ENCODE results near the gene MDC1.

Gene MDC1

GRCh38 chr6:30696432-30696831, 20.6 kb downstream of the MDC1 start:
- H3K27ac ChIP-seq: no peak overlapping the region
- TF ChIP-seq, protein P1, sequence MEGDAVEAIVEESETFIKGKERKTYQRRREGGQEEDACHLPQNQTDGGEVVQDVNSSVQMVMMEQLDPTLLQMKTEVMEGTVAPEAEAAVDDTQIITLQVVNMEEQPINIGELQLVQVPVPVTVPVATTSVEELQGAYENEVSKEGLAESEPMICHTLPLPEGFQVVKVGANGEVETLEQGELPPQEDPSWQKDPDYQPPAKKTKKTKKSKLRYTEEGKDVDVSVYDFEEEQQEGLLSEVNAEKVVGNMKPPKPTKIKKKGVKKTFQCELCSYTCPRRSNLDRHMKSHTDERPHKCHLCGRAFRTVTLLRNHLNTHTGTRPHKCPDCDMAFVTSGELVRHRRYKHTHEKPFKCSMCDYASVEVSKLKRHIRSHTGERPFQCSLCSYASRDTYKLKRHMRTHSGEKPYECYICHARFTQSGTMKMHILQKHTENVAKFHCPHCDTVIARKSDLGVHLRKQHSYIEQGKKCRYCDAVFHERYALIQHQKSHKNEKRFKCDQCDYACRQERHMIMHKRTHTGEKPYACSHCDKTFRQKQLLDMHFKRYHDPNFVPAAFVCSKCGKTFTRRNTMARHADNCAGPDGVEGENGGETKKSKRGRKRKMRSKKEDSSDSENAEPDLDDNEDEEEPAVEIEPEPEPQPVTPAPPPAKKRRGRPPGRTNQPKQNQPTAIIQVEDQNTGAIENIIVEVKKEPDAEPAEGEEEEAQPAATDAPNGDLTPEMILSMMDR (IDR thresholded peaks at IDR 0.05): no peak
- no peak for TF ChIP-seq ZFX (IDR thresholded peaks at IDR 0.05; ENCODE audit: borderline replicate concordance)

GRCh38 chr6:30691208-30691847, 25.8 kb downstream of the MDC1 start:
- H3K27ac ChIP-seq: peak overlapping the region; percentile 90

DNA sequence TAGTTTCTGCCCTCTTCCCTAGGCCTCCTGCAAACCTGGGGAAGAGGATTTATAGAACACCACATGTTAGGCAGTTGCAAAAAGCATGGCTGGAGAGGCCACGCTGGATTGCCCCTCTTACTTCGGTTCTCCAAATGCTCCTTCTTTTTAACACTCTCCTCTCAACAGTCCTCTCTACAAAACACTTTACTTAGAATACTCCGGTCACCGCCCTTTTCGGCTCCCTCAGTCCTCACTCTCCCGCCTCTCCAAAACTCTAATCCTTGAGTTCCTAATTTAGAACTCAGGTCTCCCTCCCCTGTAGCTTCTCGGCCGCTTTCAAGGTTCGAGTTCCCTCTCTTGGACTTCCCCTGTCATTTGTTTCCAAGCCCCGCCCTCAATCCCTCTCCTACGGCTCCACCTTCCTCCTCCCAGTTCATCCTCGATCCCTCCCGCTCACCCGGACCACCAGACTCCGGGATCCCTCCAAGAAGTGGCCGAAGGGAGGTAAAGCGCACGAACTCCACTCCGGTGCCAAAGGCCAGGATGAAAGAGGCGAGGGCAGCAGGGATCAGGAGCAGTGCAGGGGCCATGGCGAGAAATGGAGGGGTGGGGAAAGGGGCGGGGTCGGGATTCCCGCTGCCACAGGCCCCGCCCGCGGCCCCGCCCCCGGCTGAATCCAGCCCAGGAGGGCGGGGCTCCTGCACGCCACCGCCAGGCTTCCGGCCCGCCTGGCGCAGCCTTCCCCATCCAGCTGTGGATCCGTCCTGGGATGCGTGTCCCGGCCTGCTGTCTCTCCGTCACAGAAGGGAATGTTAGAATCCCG, 26.5 kb downstream of the MDC1 start, which contains the start of gene NRM:
NRM (minus strand) TSS at position 582 of the 805 bp plus-strand sequence; CDS start at position 572, 10 bp downstream.
- peak within 1 kb of the TSS; percentile 90 for H3K27ac ChIP-seq
- no peak for TF ChIP-seq ZFX (IDR thresholded peaks at IDR 0.05; ENCODE audit: borderline replicate concordance)
- TF ChIP-seq, protein P1 (IDR thresholded peaks at IDR 0.05): no peak

More at GRCh38 chr6:30691208-30691847, 25.8 kb downstream of the MDC1 start:
- no peak for TF ChIP-seq ZFX (IDR thresholded peaks at IDR 0.05; ENCODE audit: borderline replicate concordance)
- TF ChIP-seq, protein P1 (IDR thresholded peaks at IDR 0.05): no peak

GRCh38 chr6:30689985-30690384, 27.1 kb downstream of the MDC1 start:
- TF ChIP-seq, protein P1 (IDR thresholded peaks at IDR 0.05): no peak
- TF ChIP-seq ZFX (IDR thresholded peaks at IDR 0.05; ENCODE audit: borderline replicate concordance): no peak
- peak overlapping the region; percentile 90 for H3K27ac ChIP-seq

GRCh38 chr6:30689022-30689865, 27.8 kb downstream of the MDC1 start:
- TF ChIP-seq ZFX (IDR thresholded peaks at IDR 0.05; ENCODE audit: borderline replicate concordance): no peak
- H3K27ac ChIP-seq: peak overlapping the region; percentile 90

DNA sequence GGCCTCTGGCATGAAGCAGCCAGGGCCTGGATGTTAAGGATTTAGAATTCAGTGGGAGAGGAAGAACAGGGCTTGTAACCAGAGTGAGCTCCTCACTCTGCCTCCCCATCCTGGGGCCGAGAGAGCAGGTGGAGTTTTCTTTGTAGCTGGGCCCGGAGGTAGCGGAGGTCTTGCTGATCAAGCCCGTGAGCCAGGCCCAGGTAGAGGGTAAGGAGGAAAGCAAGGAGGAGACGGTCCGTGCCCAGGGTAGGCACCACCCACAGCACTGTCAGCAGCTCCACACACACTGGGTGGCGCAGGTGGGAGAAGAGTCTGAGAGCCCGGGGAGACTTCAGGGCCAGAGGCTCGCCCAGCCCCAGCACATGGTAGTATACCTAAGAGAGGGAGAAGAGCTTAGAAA, 28.5 kb downstream of the MDC1 start:
- H3K27ac ChIP-seq: peak overlapping the region; percentile 87
- TF ChIP-seq, protein P1 (IDR thresholded peaks at IDR 0.05): no peak
- TF ChIP-seq ZFX (IDR thresholded peaks at IDR 0.05; ENCODE audit: borderline replicate concordance): no peak

DNA sequence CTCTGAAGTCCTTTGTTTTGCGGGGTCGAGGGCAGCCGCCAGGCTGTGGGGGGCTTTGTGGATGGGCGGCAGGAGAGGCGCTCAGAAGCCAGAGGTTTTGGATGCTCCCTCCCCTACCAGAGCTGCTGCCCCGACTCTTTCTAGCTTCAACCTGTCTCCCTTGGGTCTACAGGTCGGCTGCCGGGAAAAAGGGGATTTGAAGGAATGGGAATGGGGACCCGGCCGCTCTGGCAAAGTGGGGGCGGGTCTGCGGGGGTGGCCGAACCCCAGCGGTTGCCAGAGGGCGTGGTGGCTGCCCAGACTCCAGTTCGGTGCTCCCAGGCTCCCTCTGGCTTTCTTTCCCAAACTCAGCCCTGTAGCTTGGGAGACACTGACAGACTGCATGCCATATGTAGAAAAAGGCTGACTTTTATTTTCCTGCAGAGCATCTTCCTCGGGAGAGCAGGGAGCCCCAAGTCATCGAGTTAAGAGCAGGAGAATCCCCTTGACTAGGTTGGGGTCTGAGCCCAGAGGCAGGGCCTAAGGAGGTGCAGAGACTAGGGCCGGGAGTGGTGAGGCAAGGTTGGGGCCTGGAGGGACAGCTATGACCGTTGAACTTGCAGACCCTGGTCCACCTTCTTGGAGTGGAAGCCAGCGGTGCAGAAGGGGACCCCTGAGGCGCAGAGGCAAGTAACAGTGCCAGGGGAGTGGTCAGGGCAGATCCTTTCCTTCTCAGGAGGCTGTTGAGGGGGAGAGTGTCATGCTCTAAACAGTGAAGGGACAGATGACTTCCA, 29.2 kb downstream of the MDC1 start:
- peak overlapping the region; percentile 87 for H3K27ac ChIP-seq
- TF ChIP-seq, protein P1 (IDR thresholded peaks at IDR 0.05): no peak
- TF ChIP-seq ZFX (IDR thresholded peaks at IDR 0.05; ENCODE audit: borderline replicate concordance): no peak
